Gastroesophageal sphincter (tissue), 4 donors: ENCODE measurements around the gene SYNC. TPM values are rescaled to one million over a fixed set of nuclear protein-coding genes. Genes with fewer than 3 reads are reported as not detected.
"Not testable (repeated sequence)": the region's sequence is repeated elsewhere in the genome, so short reads cannot be mapped to it uniquely, and the experiment has no call there.

Experiments used
- ATAC-seq: fragments of 150-250 bp; one replicate; pipeline ENCODE4 v1.9.1; 2016; ENCODE audit warnings: mild to moderate bottlenecking, moderate library complexity
- H3K27ac ChIP-seq, 4 donors: fragments of 200-600 bp; sonication (generic) in 3 of 4; 1 replicate in 3 of 4; 2 replicates in 1 of 4; pipeline ENCODE4 v1.5.1; 2016 to 2019
- H3K27me3 ChIP-seq: fragments of 200-600 bp; sonication (generic); one replicate; pipeline ENCODE4 v1.5.1; 2019
- H3K36me3 ChIP-seq, 2 donors: fragments of 200-600 bp; sonication (generic); one replicate each; pipeline ENCODE4 v1.5.1; 2019; ENCODE audit warnings: control low read depth in 1 of 2
- H3K4me1 ChIP-seq, 3 donors: fragments of 200-600 bp; sonication (generic); 1 replicate in 2 of 3; 2 replicates in 1 of 3; pipeline ENCODE4 v1.5.1; 2016 to 2019; ENCODE audit warnings: control low read depth in 2 of 3
- H3K4me3 ChIP-seq, 2 donors: fragments of 200-600 bp; sonication (generic); one replicate each; pipeline ENCODE4 v1.5.1; 2019; ENCODE audit warnings: mild to moderate bottlenecking in 1 of 2, moderate library complexity in 1 of 2
- H3K9me3 ChIP-seq, 3 donors: fragments of 200-600 bp; sonication (generic); one replicate each; pipeline ENCODE4 v1.5.1; 2017 to 2019; ENCODE audit warnings: control low read depth in 2 of 3
- CTCF ChIP-seq, 4 experiments: fragments of 200-600 bp in 2 of 4; fragments of 450-650 bp in 2 of 4; sonication (generic) in 1 of 4; IDR thresholded peaks; one replicate each; pipeline ENCODE4 v1.5.1; 2017 to 2019; ENCODE audit warnings: antibody characterized with exemption in 4 of 4, mild to moderate bottlenecking in 2 of 4, moderate library complexity in 2 of 4
- EP300 ChIP-seq: sonication (generic); formaldehyde crosslinking; IDR thresholded peaks from one replicate; pipeline ENCODE4 v1.6.1; 2017; ENCODE audit warnings: antibody characterized with exemption, mild to moderate bottlenecking
- POLR2A ChIP-seq, 2 donors: fragments of 450-650 bp; IDR thresholded peaks; one replicate each; pipeline ENCODE4 v1.6.1; 2017; ENCODE audit warnings: antibody characterized with exemption in 2 of 2, mild to moderate bottlenecking in 2 of 2, moderate library complexity in 1 of 2
- POLR2AphosphoS5 ChIP-seq: sonication (generic); formaldehyde crosslinking; IDR thresholded peaks from one replicate; pipeline ENCODE4 v1.6.1; 2017; ENCODE audit warnings: antibody characterized with exemption
- WGBS, 2 donors: methylation state at CpG; one replicate each; pipeline ENCODE4 v1.1.5; 2018; ENCODE audit warnings: low coverage in 1 of 2; 5-methylcytosine and 5-hydroxymethylcytosine counted together
- total RNA-seq, 4 donors: library from RNA; depleted of rRNA; stranded (reverse); fragments of >200 nt; gene quantifications; one replicate each; pipeline ENCODE4 v1.1.0, GENCODE V29; 2016

The SYNC gene
- total RNA-seq, 4 donors from 2014 or later: 132 to 265 (median 167) TPM

- TF ChIP-seq POLR2A (IDR thresholded peaks at IDR 0.05): peak in 1 of 2 donors; percentile 21
- no peak for TF ChIP-seq EP300
- peak in 1 of 4 experiments; percentile 6 for TF ChIP-seq CTCF (IDR thresholded peaks at IDR 0.05)
- peak; percentile 89 for TF ChIP-seq POLR2AphosphoS5
- Histone ChIP-seq H3K27ac (peak overlapping the region; percentile 95 to 100 (median 98)), H3K27me3 (no peaks in the 10 kb centered on the region), H3K4me1 (peaks cover 0 to 78% (median 16%) of the 10 kb centered on the region in 3 donors), H3K4me3 (peak overlapping the region; percentile 67 to 87), H3K9me3 (no peaks in the 10 kb centered on the region), H3K36me3 (no peaks in the 10 kb centered on the region)
- peak; percentile 42 for ATAC-seq
- WGBS, 2 donors: 14 to 37% methylated on average over 3 to 13 of the region's 18 CpGs
These were observed 1.1 kb upstream of the SYNC start for GRCh38 chr1:32703479-32704291.

GRCh38 chr1:32701951-32702598 lies 495 bp downstream of the SYNC start:
- Histone ChIP-seq H3K4me1 (peaks cover 0 to 82% (median 16%) of the 10 kb centered on the region in 3 donors), H3K4me3 (peak overlapping the region; percentile 67 to 87), H3K27ac (peak overlapping the region; percentile 95 to 100 (median 98)), H3K36me3 (peaks cover 0 to 5% of the 10 kb centered on the region in 2 donors), H3K27me3 (no peaks in the 10 kb centered on the region), H3K9me3 (no peaks in the 10 kb centered on the region)
- 0% methylated on average over 2 of the region's 27 CpGs; no CpG with 5 or more reads in 1 of the 2 donors for WGBS, 2 donors
- ATAC-seq: no peak
- TF ChIP-seq POLR2AphosphoS5 (peak; percentile 4), EP300 (no peak)

- TF ChIP-seq POLR2AphosphoS5 (peak; percentile 28), EP300 (no peak), CTCF (IDR thresholded peaks at IDR 0.05) (no peak)
- Histone ChIP-seq H3K36me3 (peaks cover 0 to 11% of the 10 kb centered on the region in 2 donors), H3K27ac (peak overlapping the region; percentile 95 to 100 (median 98)), H3K4me3 (peak overlapping the region; percentile 67 to 87), H3K9me3 (no peaks in the 10 kb centered on the region), H3K4me1 (peaks cover 0 to 82% (median 16%) of the 10 kb centered on the region in 3 donors), H3K27me3 (no peaks in the 10 kb centered on the region)
- WGBS, 2 donors: 8% methylated on average over 4 of the region's 6 CpGs; no CpG with 5 or more reads in 1 of the 2 donors
- no peak for ATAC-seq
These were observed 1.1 kb downstream of the SYNC start for GRCh38 chr1:32701421-32701911.

- H3K36me3 ChIP-seq: peaks cover 0 to 35% of the 10 kb centered on the region in 2 donors
- 92% methylated on average over 5 of the region's 8 CpGs; no CpG with 5 or more reads in 1 of the 2 donors for WGBS, 2 donors
- H3K27me3 ChIP-seq, H3K9me3 ChIP-seq, H3K4me3 ChIP-seq, ATAC-seq: not testable (repeated sequence)
- H3K27ac ChIP-seq: peak overlapping the region in 3 of 4 donors; percentile 59 to 100 (median 95)
- H3K4me1 ChIP-seq: peaks cover 7 to 88% (median 30%) of the 10 kb centered on the region in 3 donors
These were observed 5.6 kb downstream of the SYNC start for GRCh38 chr1:32696996-32697395.

GRCh38 chr1:32696041-32696440 lies 6.5 kb downstream of the SYNC start:
- H3K4me3 ChIP-seq: no peak overlapping the region
- H3K9me3 ChIP-seq: no peaks in the 10 kb centered on the region
- TF ChIP-seq POLR2A (IDR thresholded peaks at IDR 0.05): no peak
- TF ChIP-seq EP300: no peak
- no peak for TF ChIP-seq POLR2AphosphoS5
- TF ChIP-seq CTCF (IDR thresholded peaks at IDR 0.05): no peak
- ATAC-seq: no peak
- H3K36me3 ChIP-seq: peaks cover 0 to 43% of the 10 kb centered on the region in 2 donors
- WGBS, 2 donors: 79 to 100% methylated on average over 1 to 6 of the region's 9 CpGs
- peaks cover 7 to 88% (median 23%) of the 10 kb centered on the region in 3 donors for H3K4me1 ChIP-seq
- H3K27me3 ChIP-seq: no peaks in the 10 kb centered on the region
- H3K27ac ChIP-seq: peak overlapping the region in 3 of 4 donors; percentile 84 to 100 (median 95)
